Urothelium cell line (cell line): ENCODE measurements around the gene TSPEAR.

Experiments
- DNase-seq: peaks from one replicate; pipeline ENCODE4 v3.0.0; 2011; ENCODE audit warnings: low spot score, mixed read lengths
- FAIRE-seq: peaks from 2 replicates; lab custom pipeline; 2011; peaks lifted over from hg19 to GRCh38; lab: Jason Lieb, UNC

The TSPEAR gene

GRCh38 chr21:44535963-44536362 lies 175.4 kb downstream of the TSPEAR start:
- DNase-seq (no peak), FAIRE-seq (no peak)

- no peak for FAIRE-seq
- DNase-seq: no peak
These were observed 176.7 kb downstream of the TSPEAR start for GRCh38 chr21:44534688-44535087.

DNA sequence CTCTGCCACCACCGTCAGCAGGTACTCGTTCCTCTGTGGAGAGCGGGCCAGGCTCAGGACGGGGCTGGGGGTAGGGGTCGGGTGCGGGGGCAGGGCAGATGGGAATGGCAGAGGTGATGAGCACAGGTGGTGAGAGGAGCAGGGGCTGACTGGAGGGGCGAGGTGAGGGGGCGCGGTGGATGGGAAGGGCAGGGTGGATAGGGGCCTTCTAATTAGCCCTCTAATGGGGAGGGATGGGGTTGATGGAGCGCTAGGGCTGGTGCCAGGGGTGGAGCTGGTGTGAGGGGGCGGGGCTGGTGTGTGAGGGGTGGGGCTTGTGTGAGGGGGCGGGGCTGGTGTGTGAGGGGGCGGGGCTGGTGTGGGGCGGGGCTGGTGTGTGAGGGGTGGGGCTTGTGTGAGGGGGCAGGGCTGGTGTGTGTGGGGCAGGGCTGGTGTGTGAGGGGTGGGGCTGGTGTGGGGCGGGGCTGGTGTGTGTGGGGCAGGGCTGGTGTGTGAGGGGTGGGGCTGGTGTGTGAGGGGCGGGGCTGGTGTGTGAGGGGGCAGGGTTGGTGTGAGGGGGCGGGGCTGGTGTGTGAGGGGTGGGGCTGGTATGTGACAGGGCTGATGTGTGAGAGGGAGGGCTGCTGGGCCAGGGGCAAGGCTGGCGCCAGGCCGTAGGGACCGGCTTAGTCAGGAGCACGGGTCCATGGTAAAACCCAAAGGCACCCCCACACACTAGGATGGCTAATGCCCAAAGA lies 177.3 kb downstream of the TSPEAR start:
- no peak for DNase-seq
- no peak for FAIRE-seq

- DNase-seq: no peak
These were observed 178.1 kb downstream of the TSPEAR start for GRCh38 chr21:44533121-44533890.

GRCh38 chr21:44532712-44533111 lies 178.7 kb downstream of the TSPEAR start:
- FAIRE-seq: no peak
- no peak for DNase-seq

More at GRCh38 chr21:44533121-44533890, 178.1 kb downstream of the TSPEAR start:
- FAIRE-seq: no peak

GRCh38 chr21:44531606-44532564 lies 179.5 kb downstream of the TSPEAR start:
- FAIRE-seq (no peak), DNase-seq (no peak)

GRCh38 chr21:44530903-44531605 lies 180.3 kb downstream of the TSPEAR start:
- DNase-seq (no peak), FAIRE-seq (no peak)

- no peak for DNase-seq
- peak; percentile 66 for FAIRE-seq
These were observed 181.0 kb downstream of the TSPEAR start for GRCh38 chr21:44530221-44530902.

GRCh38 chr21:44529503-44530125 lies 181.8 kb downstream of the TSPEAR start:
- DNase-seq (no peak), FAIRE-seq (no peak)

DNA sequence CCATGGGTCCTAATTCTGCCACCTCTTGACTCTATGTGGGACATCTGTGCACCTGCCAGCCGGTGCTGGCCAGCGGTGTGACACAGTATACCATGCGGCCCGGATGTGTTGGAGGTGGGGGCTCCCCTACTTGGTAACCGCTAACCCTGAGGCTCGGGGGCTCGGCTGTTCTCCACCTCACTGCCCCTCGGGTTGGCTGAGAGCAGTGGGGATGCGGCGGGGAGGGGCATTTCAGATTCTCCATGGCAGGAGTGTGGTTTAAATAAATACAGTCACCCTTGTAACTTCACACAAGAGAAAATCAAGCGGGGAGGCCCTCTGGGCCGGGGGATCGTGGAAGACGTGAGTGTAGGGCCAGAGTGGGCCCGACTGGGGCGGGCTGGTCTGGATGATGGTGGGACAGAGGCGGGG lies 182.4 kb downstream of the TSPEAR start:
- FAIRE-seq (no peak), DNase-seq (no peak)

DNA sequence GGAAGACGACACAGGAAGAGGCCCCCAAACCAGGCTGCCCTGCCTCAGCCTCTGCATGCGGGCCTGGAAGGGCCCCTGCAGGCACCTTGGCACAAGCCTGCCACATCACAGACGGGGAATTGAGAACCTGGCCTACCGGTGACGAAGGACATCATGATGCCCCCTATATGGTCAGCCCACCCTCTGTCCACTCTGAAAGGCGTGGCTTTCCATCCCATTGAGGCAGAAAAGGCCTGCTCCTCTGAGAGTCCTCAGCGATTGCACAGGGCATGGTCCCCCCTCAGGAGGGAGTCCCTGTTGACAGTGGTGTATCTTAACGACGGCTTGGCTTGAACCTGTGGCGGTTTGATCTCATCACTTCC lies 182.8 kb downstream of the TSPEAR start:
- FAIRE-seq: no peak

DNA sequence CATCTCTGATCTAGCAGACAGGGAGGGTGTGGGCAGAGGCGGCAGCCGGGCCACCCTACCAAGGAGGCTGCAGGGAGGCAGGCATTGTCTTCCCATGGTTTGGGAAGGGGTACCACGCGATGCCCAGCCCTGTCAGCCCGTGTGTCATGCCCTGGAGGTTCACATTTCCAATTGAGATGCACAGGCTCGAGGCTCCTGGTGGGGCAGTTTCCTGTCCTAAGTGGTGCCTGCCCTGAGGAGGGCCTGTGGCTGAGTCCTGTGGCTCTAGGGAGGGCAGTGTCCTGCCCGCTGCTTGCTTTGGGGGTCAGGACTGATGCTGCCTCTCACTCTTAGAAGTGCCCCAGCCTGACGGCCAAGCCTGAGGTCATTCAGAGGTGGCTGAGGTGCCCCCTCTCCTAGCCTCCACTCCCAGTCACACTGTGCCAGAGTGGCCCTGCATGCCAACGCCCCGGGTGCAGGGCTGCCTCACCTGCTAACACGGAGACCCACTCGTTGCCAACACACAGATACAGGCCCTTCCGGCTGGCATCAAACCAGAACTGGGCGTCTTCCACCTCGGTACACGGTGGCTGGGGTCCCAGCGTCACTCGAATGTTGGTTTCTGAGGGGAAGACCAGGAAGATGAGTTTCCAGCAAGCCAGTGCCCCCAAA lies 183.3 kb downstream of the TSPEAR start:
- DNase-seq: no peak
- FAIRE-seq: no peak

More for the DNA sequence above, 182.8 kb downstream of the TSPEAR start:
- no peak for DNase-seq

DNA sequence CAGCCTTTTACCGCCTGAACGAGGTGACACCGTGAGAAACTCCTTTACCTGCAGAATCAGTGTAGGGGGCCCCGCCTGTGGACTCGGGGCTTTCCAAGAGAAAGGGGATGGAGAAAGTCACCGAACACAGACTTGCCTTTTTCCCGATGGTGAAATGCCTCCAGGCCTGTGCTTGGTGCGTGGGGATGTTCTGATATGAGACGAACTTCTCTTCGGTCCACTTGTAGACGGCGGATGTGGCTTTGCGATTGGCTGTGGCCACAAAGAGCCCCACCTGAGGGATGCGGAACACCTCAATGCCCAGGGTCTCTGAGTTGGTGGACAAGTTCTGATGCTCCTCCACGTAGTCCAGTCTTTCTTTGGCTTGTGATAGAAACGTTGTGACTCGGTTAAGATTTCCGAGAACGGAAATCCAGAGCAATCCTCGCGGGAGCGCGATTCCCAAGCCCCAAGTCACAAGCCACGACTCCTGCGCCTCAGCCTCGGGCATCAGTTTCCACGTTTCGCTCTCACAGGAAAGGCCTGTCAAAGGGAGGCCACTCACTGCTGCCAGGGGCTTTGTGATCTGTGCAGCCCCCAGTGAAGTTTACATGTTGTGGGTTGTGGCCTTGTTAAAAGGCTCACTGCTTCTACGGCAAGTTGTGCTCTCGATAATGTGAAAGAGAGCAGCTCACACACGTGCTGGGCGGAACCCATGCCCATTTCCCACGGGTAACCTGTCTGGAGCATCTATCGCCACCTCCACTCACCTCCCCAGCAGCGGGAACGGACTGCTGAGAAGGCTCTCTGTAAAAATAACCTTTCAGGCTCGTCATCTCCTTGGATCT lies 184.0 kb downstream of the TSPEAR start:
- no peak for FAIRE-seq
- DNase-seq: no peak

DNA sequence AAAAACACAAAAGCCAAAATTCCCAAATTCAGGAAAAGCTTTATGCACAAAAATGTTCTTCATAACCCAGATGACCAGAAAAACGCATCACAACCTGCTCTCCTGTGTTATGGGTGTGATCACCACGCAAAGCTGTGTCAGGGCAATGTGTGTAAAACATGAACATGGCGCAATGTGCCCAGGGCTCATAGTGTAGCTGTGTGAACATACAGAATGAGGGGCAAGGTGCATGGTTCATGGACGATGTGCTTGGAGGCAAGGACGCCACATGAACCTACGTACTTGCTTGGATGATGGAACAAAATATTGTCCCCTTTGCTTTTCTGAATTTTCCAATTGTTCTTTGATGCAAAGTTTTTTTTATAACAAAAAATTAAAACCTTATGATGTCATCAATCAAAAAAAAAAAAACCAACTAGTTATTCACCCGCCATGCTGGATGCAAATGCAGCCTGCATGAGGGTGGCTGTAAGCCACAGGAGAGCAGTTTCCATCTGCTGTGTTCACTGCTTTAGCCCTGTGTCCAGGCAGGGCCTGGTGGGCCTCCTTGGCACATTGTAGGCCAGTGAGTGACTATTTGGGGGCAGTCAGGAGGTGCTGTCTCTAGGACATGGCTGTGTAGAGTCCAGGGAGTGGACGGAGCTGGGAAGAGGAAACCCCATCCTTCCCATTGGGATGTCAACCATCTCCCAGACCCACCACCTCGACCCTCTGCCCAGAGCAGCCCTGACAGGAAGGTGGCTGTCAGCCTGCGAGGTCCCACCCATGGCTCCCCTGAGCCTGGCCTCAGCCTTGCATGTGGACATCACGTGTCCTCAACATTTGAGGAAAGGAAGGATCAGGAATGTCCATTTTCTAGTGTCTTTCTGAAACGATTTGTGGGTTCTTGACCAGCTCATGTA lies 185.0 kb downstream of the TSPEAR start:
- no peak for DNase-seq

DNA sequence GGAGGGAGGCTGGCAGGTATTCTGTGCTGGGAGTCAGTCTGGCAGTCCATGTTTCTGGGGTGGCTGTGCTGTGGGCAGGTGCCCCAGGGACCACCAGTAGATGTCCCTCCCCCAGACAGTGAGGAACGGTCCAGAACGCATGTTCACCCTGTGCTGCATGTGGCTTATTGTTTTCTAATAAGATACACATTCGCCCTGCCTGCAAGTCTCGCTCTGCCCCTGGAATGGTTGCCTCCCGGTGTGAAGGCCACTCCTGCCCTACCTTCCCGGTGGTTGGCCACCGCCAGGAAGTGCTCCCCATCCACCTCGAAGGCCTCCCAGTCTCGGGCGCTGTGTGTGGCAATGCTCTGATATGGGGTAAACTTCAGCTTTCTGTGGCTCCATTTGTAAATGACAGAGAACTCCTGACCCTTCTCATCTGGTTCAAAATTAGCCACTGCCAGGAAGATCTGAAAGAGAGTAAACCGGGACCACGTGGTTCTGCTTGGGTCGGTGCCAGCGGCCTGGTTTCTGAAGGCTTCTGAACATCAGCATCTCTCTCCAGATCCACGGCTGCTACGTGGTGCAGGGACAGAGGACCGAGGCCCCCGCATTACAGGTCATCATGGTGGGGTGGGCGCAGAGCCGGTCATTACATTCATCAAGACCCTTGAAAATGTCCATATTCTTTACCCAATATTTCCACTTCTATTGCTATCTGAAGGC lies 185.8 kb downstream of the TSPEAR start:
- FAIRE-seq (no peak), DNase-seq (no peak)

More for the DNA sequence above, 185.0 kb downstream of the TSPEAR start:
- FAIRE-seq: no peak
